ENCODE data around the gene SIN3B.
"Not testable (repeated sequence)": the region's sequence is repeated elsewhere in the genome, so short reads cannot be mapped to it uniquely, and the experiment has no call there.

SIN3B gene

GRCh38 chr19:16874250-16874977, 45.2 kb downstream of the SIN3B start:
- no peak for DNase-seq (ENCODE audit: extremely low spot score)
- TF ChIP-seq SUZ12 (IDR thresholded peaks at IDR 0.05): no peak
- no peak for TF ChIP-seq CTBP1 (IDR thresholded peaks at IDR 0.05; ENCODE audit: borderline replicate concordance)
- TF ChIP-seq PKNOX1 (IDR thresholded peaks at IDR 0.05): no peak
- no peak for TF ChIP-seq FOXM1 (IDR thresholded peaks at IDR 0.05; ENCODE audit: borderline replicate concordance)
- no peak for TF ChIP-seq L3MBTL2 (conservative IDR thresholded peaks at IDR 0.05)
- no peak for TF ChIP-seq NFRKB (IDR thresholded peaks at IDR 0.05)
- POLR2A ChIA-PET: no interaction called here
- CTCF ChIA-PET: no interaction called here

- POLR2A ChIA-PET; DNase-seq (ENCODE audit: extremely low spot score); CTCF ChIA-PET: not testable (repeated sequence)
Observed at GRCh38 chr19:16874978-16875299, 45.7 kb downstream of the SIN3B start.

GRCh38 chr19:16875584-16876555, 46.7 kb downstream of the SIN3B start:
- POLR2A ChIA-PET: no interaction called here
- CTCF ChIA-PET: no interaction called here
- no peak for DNase-seq (ENCODE audit: extremely low spot score)
- TF ChIP-seq NFRKB (IDR thresholded peaks at IDR 0.05) (no peak), ZNF384 (IDR thresholded peaks at IDR 0.05) (no peak), SUZ12 (IDR thresholded peaks at IDR 0.05) (no peak), ARNT (IDR thresholded peaks at IDR 0.05) (no peak), FOXK2 (IDR thresholded peaks at IDR 0.05) (no peak), LEF1 (IDR thresholded peaks at IDR 0.05; ENCODE audit: borderline replicate concordance) (no peak), HDGF (IDR thresholded peaks at IDR 0.05; ENCODE audit: borderline replicate concordance) (no peak), FOXM1 (IDR thresholded peaks at IDR 0.05; ENCODE audit: borderline replicate concordance) (no peak), BHLHE40 (IDR thresholded peaks at IDR 0.05; ENCODE audit: borderline replicate concordance) (no peak), SP1 (IDR thresholded peaks at IDR 0.05) (no peak), ELF4 (IDR thresholded peaks at IDR 0.05) (no peak), FOXA1 (IDR thresholded peaks at IDR 0.05) (no peak), CTBP1 (IDR thresholded peaks at IDR 0.05; ENCODE audit: borderline replicate concordance) (no peak)

GRCh38 chr19:16876904-16877361, 47.7 kb downstream of the SIN3B start:
- ChIA-PET CTCF (no interaction called here), POLR2A (no interaction called here)
- DNase-seq (ENCODE audit: extremely low spot score): no peak
- TF ChIP-seq FOXM1 (IDR thresholded peaks at IDR 0.05; ENCODE audit: borderline replicate concordance): no peak
- no peak for TF ChIP-seq FOXK2 (IDR thresholded peaks at IDR 0.05)
- no peak for TF ChIP-seq HDGF (IDR thresholded peaks at IDR 0.05; ENCODE audit: borderline replicate concordance)
- no peak for TF ChIP-seq FOXA1 (IDR thresholded peaks at IDR 0.05)
- no peak for TF ChIP-seq PKNOX1 (IDR thresholded peaks at IDR 0.05)
- no peak for TF ChIP-seq TARDBP (IDR thresholded peaks at IDR 0.05)
- no peak for TF ChIP-seq ARNT (IDR thresholded peaks at IDR 0.05)
- no peak for TF ChIP-seq L3MBTL2 (conservative IDR thresholded peaks at IDR 0.05)
- no peak for TF ChIP-seq SP1 (IDR thresholded peaks at IDR 0.05)
- no peak for TF ChIP-seq ELF4 (IDR thresholded peaks at IDR 0.05)
- TF ChIP-seq BHLHE40 (IDR thresholded peaks at IDR 0.05; ENCODE audit: borderline replicate concordance): no peak
- TF ChIP-seq NFRKB (IDR thresholded peaks at IDR 0.05): no peak
- TF ChIP-seq ZNF384 (IDR thresholded peaks at IDR 0.05): no peak
- no peak for TF ChIP-seq CTBP1 (IDR thresholded peaks at IDR 0.05; ENCODE audit: borderline replicate concordance)
- TF ChIP-seq SUZ12 (IDR thresholded peaks at IDR 0.05): no peak
- no peak for TF ChIP-seq LEF1 (IDR thresholded peaks at IDR 0.05; ENCODE audit: borderline replicate concordance)

- DNase-seq (ENCODE audit: extremely low spot score): no peak
- POLR2A ChIA-PET: no interaction called here
- CTCF ChIA-PET: no interaction called here
- TF ChIP-seq SUZ12 (IDR thresholded peaks at IDR 0.05) (no peak), ZNF384 (IDR thresholded peaks at IDR 0.05) (no peak), TARDBP (IDR thresholded peaks at IDR 0.05) (no peak), BHLHE40 (IDR thresholded peaks at IDR 0.05; ENCODE audit: borderline replicate concordance) (no peak), PKNOX1 (IDR thresholded peaks at IDR 0.05) (no peak), FOXM1 (IDR thresholded peaks at IDR 0.05; ENCODE audit: borderline replicate concordance) (no peak)
Observed at GRCh38 chr19:16877581-16877980, 48.4 kb downstream of the SIN3B start.

- TF ChIP-seq PKNOX1 (IDR thresholded peaks at IDR 0.05): no peak
- no peak for TF ChIP-seq LEF1 (IDR thresholded peaks at IDR 0.05; ENCODE audit: borderline replicate concordance)
- TF ChIP-seq FOXM1 (IDR thresholded peaks at IDR 0.05; ENCODE audit: borderline replicate concordance): no peak
- TF ChIP-seq SP1 (IDR thresholded peaks at IDR 0.05): no peak
- TF ChIP-seq L3MBTL2 (conservative IDR thresholded peaks at IDR 0.05): no peak
- no peak for TF ChIP-seq HDGF (IDR thresholded peaks at IDR 0.05; ENCODE audit: borderline replicate concordance)
- no peak for TF ChIP-seq FOXK2 (IDR thresholded peaks at IDR 0.05)
- no peak for TF ChIP-seq CTBP1 (IDR thresholded peaks at IDR 0.05; ENCODE audit: borderline replicate concordance)
- no peak for TF ChIP-seq FOXA1 (IDR thresholded peaks at IDR 0.05)
- no peak for TF ChIP-seq ARNT (IDR thresholded peaks at IDR 0.05)
- no peak for TF ChIP-seq BHLHE40 (IDR thresholded peaks at IDR 0.05; ENCODE audit: borderline replicate concordance)
- TF ChIP-seq TARDBP (IDR thresholded peaks at IDR 0.05): no peak
- no peak for TF ChIP-seq ZNF384 (IDR thresholded peaks at IDR 0.05)
- TF ChIP-seq ELF4 (IDR thresholded peaks at IDR 0.05): no peak
- TF ChIP-seq SUZ12 (IDR thresholded peaks at IDR 0.05): no peak
- POLR2A ChIA-PET: no interaction called here
- DNase-seq (ENCODE audit: extremely low spot score): no peak
- CTCF ChIA-PET: no interaction called here
Observed at GRCh38 chr19:16878181-16878965, 49.2 kb downstream of the SIN3B start.
